GM21423 (cell line): ENCODE results near the gene NMRAL1.
A peak's percentile ranks its signal among the peaks of the same experiment; 100 is the strongest.

Source experiments
- ATAC-seq: cut with Tn5 transposase; IDR thresholded peaks from one replicate; pipeline ENCODE4 v1.9.1; 2021; ENCODE audit warnings: mild to moderate bottlenecking, moderate library complexity; ENCODE audit not compliant: unreplicated experiment

NMRAL1 gene

DNA sequence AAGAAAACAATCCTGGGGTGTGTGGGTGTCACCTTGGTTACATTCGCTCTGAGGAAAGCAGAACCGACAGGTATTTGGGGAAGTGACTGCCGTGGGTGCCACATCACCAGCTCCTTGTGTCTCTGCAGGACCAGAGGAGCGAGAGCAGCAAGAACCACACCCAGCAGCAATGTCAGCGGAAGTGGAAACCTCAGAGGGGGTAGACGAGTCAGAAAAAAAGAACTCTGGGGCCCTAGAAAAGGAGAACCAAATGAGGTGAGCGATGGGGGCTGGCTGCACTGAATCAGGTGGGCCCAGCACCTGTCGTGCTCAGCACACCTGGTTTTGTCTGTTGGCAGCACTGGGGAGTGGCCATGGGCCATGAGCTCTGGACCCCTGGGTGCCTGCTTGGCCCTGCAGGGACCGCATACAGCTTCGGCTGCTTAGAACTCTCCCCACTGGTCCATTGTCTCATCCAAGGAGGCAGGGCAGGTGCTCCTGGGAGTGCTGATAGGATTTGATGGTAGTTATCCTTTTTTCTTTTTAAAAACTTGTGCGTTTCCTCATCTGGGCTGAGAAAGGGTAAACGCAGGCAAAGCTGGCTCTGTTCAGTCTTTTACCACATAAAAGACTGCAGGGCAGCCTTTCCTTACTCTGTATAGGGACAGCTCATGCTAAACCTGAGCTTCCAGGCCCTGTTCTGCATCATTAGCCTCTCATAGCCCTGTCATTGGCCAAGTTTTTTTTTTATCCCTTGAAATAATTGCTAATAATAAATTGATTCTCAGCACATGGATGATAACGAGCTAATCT lies 31.1 kb upstream of the NMRAL1 start:
- ATAC-seq = peak; percentile 73

GRCh38 chr16:4501071-4501478 lies 26.6 kb upstream of the NMRAL1 start:
- ATAC-seq = no peak

- ATAC-seq = no peak
Observed at GRCh38 chr16:4500272-4500671, 25.8 kb upstream of the NMRAL1 start.

GRCh38 chr16:4499196-4499555 lies 24.8 kb upstream of the NMRAL1 start:
- no peak for ATAC-seq

- no peak for ATAC-seq
Observed at GRCh38 chr16:4498546-4499195, 24.2 kb upstream of the NMRAL1 start.

GRCh38 chr16:4496305-4496704 lies 21.9 kb upstream of the NMRAL1 start:
- ATAC-seq = no peak

DNA sequence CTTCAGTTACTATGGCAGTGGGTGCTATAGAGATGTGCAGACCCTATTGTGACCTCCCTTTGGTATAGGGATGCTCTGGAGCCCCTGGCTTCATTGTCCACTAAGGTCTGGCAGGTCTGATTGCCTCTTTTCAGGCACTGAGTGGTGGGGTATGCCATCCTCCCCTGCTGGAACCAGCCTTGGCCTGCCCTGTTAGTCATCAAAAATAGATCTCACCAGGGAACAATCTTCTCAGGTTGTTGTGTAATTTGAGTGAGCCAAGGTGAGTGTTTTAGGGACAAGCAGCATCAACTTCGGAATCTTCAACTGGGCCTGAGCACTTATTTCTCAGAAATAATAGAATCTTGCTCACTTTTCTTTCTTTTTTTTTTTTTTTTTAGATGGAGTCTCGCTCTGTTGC lies 21.3 kb upstream of the NMRAL1 start:
- no peak for ATAC-seq

DNA sequence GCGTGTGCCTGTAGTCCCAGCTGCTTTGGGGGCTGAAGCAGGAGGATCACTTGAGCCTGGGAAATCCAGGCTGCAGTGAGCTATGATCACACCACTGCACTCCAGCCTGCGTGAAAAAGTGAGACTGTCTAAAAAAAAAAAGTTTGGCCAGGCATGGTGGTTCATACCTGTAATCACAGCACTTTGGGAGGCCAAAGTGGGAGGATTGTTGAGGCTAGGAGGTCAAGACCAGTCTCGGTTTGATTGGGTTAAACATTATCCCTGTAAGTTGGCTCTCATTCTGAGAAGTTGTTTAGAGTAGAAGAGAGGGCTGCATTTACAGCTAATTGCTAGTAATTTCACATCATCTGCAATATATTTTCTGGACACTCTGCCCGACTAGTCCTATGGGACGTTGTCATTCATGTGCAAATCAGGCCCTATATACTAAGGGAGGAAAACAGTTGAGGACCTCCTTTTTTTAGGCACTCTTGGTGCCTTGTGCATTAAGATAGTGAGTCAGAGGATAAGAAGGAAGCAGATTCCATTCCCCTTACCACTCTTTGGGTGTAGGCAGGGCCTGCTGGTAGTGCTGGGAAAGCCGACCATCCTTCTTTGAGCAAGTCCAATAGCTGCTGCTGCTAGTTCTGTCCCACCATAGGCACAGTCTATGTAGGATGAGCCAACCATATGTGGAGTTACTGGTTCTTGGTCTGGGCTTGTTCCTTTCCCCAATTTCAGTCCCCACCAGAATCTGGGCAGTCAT lies 20.5 kb upstream of the NMRAL1 start:
- ATAC-seq = no peak

- ATAC-seq = no peak
Observed at GRCh38 chr16:4491898-4492297, 17.5 kb upstream of the NMRAL1 start.

DNA sequence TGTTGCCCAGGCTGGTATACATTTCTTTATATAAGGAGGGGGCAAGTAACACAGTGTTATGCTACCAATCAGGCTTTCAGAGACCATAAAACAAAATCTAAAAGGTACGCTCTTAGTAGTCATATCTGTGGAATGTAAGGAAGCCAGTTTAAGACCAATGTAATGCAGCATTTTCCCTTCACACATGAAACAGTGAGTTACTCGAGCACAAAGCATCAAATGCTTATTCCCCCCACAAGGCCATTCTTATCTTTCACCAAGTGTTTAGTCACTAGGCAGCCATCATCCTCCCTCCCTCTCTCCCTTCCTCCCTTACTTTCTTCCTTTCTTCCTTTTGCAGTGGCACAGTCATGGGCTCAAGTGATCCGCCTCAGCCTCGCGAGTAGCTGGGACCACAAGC lies 14.6 kb upstream of the NMRAL1 start:
- no peak for ATAC-seq

DNA sequence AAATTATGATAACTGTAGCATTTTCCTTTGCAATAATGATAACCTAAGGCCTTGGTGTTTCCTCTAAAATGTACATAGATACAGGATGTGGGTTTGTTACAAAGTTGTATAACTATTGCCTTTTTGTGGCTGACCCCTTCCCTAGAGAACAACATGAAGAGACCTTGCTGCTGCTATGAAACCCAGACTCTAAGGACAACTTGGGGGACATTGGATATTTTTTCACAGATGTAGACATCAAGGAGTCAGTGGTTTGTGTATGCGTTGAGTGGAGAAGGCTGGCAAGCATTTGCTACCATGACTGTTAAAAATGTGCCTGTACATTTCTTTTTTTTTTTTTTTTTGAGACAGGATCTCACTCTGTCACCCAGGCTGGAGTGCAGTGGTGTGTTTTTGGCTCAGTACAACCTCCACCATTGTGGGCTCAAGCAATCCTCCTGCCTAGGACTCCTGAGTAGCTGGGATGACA lies 14.1 kb upstream of the NMRAL1 start:
- ATAC-seq = no peak

- no peak for ATAC-seq
Observed at GRCh38 chr16:4487955-4488498, 13.6 kb upstream of the NMRAL1 start.

GRCh38 chr16:4486126-4486893 lies 11.9 kb upstream of the NMRAL1 start:
- ATAC-seq = no peak

GRCh38 chr16:4481963-4482362 lies 7.5 kb upstream of the NMRAL1 start:
- no peak for ATAC-seq

GRCh38 chr16:4481526-4481925 lies 7.1 kb upstream of the NMRAL1 start:
- no peak for ATAC-seq

DNA sequence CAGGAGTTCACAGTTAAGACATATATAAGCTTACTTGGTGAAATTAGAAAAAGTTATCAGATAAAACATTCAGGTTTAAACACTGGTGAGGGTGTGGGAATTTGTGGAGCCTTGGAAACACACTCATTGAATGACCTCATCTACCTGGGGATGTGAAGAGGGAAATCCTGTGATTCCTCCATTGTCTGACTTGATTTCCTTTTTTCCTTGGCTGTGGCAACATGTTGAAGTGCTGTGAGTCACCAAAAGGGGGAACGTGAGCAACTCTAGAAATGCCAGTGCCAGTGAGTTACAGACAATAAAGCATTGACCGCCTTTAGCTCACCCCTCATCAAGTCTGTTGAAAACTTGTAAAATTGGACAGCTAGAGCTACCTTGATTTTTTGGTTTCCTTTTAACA lies 3.5 kb upstream of the NMRAL1 start:
- ATAC-seq = no peak

DNA sequence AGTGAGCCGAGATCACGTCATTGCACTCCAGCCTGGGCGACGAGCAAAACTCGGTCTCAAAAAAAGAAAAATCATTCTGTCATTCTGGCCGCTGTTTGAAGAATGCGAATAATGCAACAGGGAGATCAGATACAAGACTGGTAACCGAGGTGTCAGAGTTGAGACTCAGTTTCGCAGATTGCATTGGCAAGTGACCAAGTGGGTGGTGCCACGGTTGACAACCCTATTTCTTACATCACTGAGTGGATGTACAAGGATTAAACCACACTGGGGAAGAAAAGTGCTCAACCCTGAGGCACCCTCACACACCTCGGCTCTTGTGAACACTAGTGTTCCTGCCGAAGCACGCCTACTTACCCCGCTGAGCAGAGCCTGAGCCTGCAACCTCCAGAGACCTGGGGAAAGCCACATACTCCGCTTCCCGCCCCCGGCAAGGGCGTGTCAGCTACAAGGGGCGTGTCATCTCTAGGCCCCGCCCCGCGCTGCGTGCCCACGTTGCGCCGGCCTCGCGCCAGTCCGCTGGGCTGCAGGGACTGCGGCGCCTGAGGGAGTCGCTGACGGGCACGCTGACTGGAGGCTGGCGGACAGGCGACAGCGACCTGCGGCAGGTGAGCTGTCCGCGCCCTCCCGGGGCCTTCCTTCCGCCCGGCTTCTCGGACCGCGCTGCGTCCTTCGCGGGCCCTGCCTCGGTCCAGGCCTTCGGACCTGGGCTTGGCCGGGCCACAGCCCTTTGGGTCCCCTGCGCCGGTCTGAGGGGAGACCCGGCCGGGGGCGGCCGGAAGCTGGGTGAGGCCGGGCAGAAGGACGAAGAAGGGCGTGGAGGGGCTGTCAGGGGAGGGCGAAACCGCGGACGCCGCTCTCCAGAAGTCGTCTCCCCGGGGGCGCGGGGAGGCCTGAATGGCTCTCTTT lies 1.7 kb upstream of the NMRAL1 start, which contains the start of gene HMOX2:
Gene HMOX2, plus strand, starts transcription at position 519 of the 909 bp plus-strand sequence. CDS start 29,127 bp downstream, outside the sequence.
- ATAC-seq = peak; percentile 77

- no peak for ATAC-seq
Observed at GRCh38 chr16:4472880-4473279, 1.5 kb downstream of the NMRAL1 start.

DNA sequence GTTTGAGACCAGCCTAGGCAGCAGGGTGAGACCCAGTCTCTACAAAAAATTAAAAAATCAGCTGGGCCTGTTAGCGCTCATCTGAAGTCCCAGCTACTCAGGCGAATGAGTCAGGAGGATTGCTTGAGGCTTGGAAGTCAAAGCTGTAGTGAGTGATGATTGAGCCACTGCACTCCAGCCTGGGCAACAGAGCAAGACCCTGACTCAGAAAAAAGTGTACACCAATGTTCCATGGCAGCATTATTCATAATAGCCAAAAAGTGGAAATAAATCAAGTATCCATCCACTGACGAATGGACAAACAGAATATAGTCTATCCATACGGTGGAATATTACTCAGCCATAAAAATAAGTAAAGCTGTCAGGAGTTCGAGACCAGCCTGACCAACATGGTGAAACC lies 2.6 kb downstream of the NMRAL1 start:
- ATAC-seq = no peak

- ATAC-seq = no peak
Observed at GRCh38 chr16:4468972-4469371, 5.5 kb downstream of the NMRAL1 start.
